Activated T-helper 1 cell treated with Interleukin-2 at 50 U/mL for 16 hours (primary cell): ENCODE measurements around the gene PTPRK.

Source experiments
- DNase-seq: peaks from one replicate; pipeline ENCODE4 v3.0.0-alpha.2; 2020; ENCODE audit warnings: low read depth

PTPRK gene

GRCh38 chr6:128067446-128068118, 452.8 kb downstream of the PTPRK start:
- DNase-seq = no peak

DNA sequence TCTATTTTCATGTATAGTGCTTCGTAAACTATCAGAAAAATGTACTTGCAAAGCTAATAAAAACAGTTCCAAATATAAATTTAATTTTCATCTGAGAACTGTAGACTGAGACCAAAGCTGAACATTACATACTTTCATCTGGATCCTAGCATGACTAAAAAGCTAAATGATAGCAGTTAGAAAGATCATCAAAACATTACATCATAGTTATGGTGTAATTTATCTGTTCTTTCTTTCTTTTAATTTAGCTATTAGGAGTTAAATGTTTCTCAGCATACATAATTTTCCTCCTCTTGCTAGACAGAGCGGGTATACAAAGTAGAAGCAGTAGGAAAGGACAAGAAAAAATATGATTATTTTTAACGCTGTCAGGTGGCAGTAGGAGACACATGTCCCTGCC, 455.3 kb downstream of the PTPRK start:
- no peak for DNase-seq

DNA sequence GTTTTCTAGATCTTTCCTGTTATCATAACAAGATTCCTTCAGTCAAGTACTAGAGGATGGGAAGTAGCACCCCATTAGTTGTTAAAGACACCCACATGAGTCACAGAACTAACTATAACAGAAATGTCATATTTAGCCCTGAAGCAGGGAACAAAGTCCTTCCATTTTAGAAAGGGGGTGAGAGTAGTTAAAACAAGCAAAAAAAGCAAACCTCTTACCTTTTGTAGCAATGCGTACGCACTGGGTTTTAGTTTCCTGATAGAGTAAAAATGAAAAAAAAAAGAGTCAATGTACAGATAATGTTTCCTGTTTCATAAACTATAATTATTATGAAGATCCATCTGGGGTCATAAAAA, 455.9 kb downstream of the PTPRK start:
- no peak for DNase-seq

DNA sequence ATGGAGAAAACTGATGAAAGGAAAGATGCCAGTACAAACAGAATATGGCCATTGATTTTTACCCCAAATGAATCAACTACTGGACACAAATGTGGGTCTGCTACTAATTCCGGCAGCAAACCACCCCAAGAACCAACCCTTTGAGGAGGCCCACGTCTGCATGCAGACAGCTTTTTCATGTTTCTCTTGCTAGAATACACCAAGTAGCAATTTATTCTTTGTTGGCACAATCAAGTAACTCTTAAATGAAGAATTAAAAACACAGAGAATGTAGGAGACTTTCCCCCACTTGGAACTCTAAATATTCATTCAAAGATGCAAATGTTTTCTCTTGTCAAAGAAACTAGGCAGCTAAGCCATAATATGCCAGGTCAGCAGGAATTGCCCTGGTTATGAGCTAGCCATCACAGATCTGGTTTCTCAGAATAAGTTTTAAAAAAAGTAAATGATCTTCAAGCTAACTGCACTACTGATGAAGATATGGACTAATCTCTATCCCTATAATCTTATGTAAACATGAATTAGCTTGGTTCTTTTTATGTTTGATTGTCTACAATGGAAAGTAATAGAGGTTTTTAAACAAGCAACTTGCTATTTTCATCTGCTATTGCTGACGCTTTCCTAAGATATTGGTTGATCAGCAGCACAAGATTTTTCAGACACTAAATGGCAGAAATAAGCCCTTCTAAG, 456.4 kb downstream of the PTPRK start:
- DNase-seq = no peak

DNA sequence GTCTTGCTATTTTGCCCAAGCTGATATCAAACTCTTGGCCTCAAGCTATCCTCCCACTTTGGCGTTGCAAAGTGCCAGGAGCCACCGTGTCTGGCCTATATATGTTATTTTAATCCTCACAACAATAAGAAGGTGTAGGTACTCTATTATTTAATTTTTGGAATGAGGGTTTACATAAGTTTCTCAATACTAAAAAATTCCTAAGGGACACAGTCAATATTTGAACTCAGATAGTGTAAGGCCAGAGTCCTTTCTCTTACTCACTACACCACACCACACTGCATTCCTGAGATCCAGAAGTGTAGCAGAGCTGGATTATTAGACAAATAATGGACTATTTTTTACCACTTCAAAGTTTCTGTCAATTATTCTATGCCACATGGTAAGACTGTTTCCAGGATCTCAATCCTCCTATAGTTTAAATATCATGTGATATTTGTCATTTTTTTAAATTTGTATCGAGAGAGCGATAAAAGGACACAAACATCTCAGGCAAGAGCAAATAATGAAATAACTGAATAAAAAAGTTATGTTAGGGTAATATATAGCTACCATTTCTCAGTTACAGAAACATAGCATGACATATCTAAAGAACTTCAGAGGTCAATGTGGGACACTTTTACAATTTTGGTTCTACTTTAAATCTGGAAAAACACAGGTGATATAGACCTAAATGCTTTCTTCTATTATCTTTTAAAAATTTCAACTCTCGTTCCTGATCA, 457.4 kb downstream of the PTPRK start:
- DNase-seq = no peak

GRCh38 chr6:128057946-128058345, 462.5 kb downstream of the PTPRK start:
- DNase-seq = no peak

DNA sequence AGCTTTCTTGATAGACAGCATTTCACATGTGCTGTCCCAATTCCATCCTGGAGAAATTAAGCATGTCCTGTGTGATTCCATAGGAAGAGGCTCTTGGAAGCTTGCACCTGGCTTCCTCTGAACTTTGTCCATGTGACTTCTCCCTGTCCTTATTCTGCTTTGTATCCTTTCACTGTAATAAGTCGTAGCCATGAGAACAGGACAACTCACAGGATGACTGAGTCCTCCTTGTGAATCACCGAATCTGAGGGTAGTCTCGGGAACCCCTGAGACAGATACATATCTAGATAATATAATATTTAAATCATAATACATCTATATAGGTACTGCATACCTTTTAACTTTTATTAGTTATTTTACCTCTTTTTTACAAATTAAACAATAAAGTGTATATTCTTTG, 462.9 kb downstream of the PTPRK start:
- no peak for DNase-seq

DNA sequence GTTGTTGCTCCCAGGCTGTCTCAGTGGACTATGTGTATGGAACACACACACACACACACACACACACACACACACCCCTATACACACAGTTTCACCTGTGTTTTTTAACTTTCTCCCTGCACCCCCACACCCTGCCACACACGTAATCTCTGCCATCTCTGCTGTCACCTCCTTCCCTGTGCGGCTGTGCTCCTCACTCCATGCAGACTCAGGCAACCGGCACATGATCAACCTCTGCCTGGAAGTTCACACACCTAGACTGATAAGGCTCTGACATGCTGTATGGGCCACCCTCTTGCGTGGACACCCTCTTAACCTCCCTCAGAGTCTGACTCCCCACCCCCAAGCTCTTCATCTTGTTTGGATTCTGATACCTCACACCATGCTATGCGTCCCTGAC, 467.3 kb downstream of the PTPRK start:
- DNase-seq = no peak

DNA sequence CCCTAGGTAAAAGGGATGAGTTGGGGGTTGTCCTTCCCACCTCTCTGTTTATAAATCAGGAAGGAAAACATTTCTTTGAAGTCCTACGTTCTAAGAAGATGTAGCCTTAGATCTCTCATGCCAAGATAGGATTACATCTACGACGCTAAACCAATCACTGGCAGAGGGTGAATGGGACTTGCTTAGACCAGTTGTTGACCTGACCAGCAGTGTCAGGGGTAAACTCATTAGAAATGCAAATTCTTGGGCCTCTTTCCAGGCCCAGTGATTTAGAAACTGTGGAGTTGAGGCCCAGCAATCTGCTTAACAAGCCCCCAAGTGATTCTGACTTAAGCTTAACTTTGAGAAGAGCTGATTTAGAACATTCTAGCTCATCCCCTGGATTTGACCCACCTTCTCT, 472.4 kb downstream of the PTPRK start:
- DNase-seq = no peak

DNA sequence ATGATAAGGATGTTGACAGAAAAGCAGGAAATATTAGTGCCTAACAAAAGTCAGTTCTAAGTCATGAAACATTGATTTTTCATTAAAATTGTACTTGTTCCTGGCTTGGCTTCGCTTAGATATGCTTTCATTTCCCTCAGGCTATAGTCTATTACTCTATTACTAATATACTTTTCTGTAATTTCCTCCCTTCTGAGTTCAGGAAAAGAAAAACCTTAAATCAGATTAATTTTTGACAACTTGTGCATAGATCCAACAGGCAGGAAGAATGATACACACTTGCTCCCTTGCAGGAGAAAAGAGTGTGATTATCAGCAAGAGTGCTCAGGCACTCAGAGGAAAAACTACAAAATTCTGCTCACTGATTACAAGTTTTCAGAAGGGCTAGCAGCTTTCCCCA, 474.4 kb downstream of the PTPRK start:
- no peak for DNase-seq

- DNase-seq = no peak
Measured at GRCh38 chr6:128039543-128039942, 480.9 kb downstream of the PTPRK start.

GRCh38 chr6:128036808-128037570, 483.4 kb downstream of the PTPRK start:
- no peak for DNase-seq

DNA sequence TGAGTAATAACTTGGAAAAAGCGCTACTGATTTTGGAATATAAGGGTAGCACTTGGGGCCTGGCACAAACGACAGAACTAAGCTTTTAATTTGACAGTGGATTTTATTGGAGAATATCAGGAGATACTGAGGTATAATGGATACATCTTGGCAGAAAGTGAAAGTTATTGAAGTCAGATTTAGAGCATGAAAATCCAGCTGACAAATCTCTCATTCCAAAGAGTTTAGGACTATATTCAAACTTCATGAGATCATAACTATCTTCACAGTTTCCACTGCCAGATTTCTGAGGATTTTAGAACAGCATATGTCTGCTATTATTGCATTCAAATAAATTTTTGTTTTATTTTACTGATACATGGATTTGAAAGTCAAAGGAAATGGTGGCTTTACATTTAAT, 487.2 kb downstream of the PTPRK start:
- DNase-seq = no peak

DNA sequence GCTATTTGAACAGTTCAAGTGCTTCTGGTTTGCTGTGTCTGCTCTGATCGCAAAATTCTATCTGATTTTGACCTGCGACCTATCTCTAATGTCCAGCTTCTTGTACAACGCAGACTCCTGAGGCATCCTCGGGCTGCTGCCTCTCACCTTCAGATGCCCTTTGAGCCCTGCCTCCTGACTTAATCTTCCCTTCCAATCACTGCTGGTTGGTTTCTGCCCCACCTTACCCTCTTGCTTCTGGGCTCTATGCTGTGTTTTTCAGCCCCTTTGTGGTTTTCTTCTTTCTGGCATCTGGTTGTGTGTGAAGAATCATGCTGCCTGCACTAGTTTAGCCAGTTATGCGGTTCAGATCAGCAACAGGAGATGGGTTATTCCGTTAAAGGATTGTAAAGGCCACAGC, 488.4 kb downstream of the PTPRK start:
- DNase-seq = no peak

GRCh38 chr6:128029826-128030225, 490.6 kb downstream of the PTPRK start:
- DNase-seq = no peak

GRCh38 chr6:128028183-128028582, 492.2 kb downstream of the PTPRK start:
- DNase-seq = no peak

GRCh38 chr6:128025478-128025877, 494.9 kb downstream of the PTPRK start:
- no peak for DNase-seq

DNA sequence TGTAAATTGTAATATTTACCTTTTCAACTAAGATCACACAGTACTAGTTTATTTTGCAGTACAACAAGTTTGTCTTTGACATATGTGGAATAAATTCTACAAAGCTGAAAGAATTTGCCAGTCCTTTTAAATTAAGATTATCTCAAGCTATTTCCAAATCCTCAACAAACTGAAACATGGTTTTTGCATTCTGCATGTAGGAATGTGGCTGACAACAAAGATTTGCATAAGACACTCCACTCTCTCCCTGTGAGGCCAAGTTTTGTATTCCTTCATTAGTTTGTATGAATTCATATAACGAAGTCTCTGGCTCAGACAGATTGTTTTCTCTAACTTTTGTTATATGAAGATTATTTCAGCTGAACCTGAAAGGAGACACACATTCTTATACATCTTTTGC, 495.4 kb downstream of the PTPRK start:
- DNase-seq = no peak

GRCh38 chr6:128024046-128024445, 496.4 kb downstream of the PTPRK start:
- no peak for DNase-seq

DNA sequence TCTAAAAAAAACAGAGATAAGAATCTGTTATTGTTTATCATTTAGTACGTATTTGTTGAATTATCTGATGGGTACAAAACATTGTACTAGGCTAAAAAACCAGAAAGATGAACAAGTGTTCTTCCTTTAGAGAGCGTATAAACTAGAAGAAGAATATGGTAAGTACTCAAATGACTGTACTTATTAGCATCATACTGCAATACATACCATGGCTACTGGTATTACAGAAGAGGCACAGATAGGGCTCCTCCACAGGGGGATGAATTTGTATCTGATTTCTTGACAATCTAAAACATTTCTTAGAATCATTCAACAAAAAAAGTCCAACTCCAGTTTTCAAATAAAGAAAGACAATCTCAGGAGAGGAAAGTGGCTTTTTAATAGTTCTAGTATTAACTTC, 501.6 kb downstream of the PTPRK start:
- DNase-seq = no peak

DNA sequence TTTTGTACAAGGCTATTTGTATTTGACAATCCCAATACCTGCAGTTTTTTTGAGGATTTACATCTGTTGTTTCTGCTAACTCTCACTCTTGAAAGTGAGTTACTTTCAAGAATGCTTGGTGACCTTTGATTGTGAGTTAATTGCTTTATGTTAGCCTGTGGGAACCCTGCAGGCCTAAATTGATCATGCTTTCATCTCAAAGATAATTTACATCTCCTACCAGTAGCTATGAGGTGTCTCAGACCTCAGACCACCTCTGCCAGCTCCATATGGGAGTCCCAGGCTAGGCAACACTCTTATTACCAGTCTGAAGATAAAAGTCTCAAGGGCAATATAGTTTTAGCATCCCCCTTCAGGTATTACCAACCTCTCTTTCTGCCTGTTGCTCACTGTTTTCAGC, 503.1 kb downstream of the PTPRK start:
- no peak for DNase-seq

- DNase-seq = no peak
Measured at GRCh38 chr6:128007658-128008057, 512.7 kb downstream of the PTPRK start.

- DNase-seq = no peak
Measured at GRCh38 chr6:128005009-128005408, 515.4 kb downstream of the PTPRK start.
